K562 (cell line): ENCODE results near the gene CREB3L2. TPM values are rescaled to one million over a fixed set of nuclear protein-coding genes. Genes with fewer than 3 reads are reported as not detected.

Source experiments
- ARID1B ChIP-seq: fragments of 450-650 bp; IDR thresholded peaks from 2 replicates; pipeline ENCODE4 v1.6.1; 2016; ENCODE audit warnings: antibody characterized with exemption, mild to moderate bottlenecking, inconsistent platforms
- HDAC3 ChIP-seq: fragments of 450-650 bp; IDR thresholded peaks from 2 replicates; pipeline ENCODE4 v1.6.1; 2018; ENCODE audit warnings: borderline replicate concordance, mild to moderate bottlenecking, moderate library complexity; ENCODE audit not compliant: partially characterized antibody
- HLTF ChIP-seq: fragments of 450-650 bp; IDR thresholded peaks from 2 replicates; pipeline ENCODE4 v1.6.1; 2016
- KLF1 ChIP-seq: fragments of 450-650 bp; IDR thresholded peaks from 2 replicates; pipeline ENCODE4 v1.6.1; 2016; ENCODE audit warnings: missing genetic modification characterization, missing compliant biosample characterization
- RBM14 ChIP-seq: fragments of 200-400 bp; formaldehyde crosslinking; IDR thresholded peaks from 2 replicates; pipeline ENCODE4 v1.6.1; 2018; ENCODE audit warnings: low read depth, mild to moderate bottlenecking, low read length, moderate library complexity, borderline replicate concordance; ENCODE audit not compliant: insufficient read depth
- SAFB2 ChIP-seq: fragments of 200-400 bp; formaldehyde crosslinking; IDR thresholded peaks from 2 replicates; pipeline ENCODE4 v1.6.1; 2018; ENCODE audit warnings: borderline replicate concordance, low read length, low read depth, moderate library complexity; ENCODE audit not compliant: severe bottlenecking
- SMAD3 ChIP-seq: fragments of 450-650 bp; formaldehyde crosslinking; conservative IDR thresholded peaks from 2 replicates; pipeline ENCODE4 v1.4.0; 2020; ENCODE audit warnings: mild to moderate bottlenecking
- SMC3 ChIP-seq: conservative IDR thresholded peaks from 2 replicates; pipeline ENCODE4 v1.6.1; 2011; ENCODE audit warnings: low read depth, low read length, improper control_type of control experiment; ENCODE audit not compliant: insufficient read depth
- ZNF23 ChIP-seq: fragments of 250-450 bp; sonication (Bioruptor Pico); IDR thresholded peaks from 2 replicates; pipeline ENCODE4 v1.4.0; 2020; ENCODE audit warnings: mild to moderate bottlenecking
- ZNF274 ChIP-seq: IDR thresholded peaks from 2 replicates; pipeline ENCODE4 v1.6.1; 2011; ENCODE audit warnings: low read depth, mild to moderate bottlenecking, low read length, moderate library complexity, borderline replicate concordance
- polyA plus RNA-seq, 8 experiments: library from polyadenylated mRNA; depleted of rRNA in 4 of 8; stranded (reverse) in 5 of 8; unstranded in 3 of 8; fragments of >200 nt; fragmentation: Nextera tagmentation in 2 of 8; fragmentation: Illumina TruSeq in 1 of 8; extraction: Ambion mirVana in 2 of 8; extraction: Trizol in 1 of 8; gene quantifications; 2 replicates each; pipeline versions ENCODE4 v1.2.1 to v1.2.3, GENCODE V29; 2011 to 2014; ENCODE audit warnings: inconsistent platforms in 1 of 8, missing spikeins in 1 of 8
- total RNA-seq, 7 experiments: library from RNA; depleted of rRNA in 6 of 7; stranded (reverse); fragments of >200 nt in 6 of 7; fragmentation: Illumina TruSeq in 2 of 7; extraction: Trizol in 2 of 7; gene quantifications; 2 replicates each; pipeline versions ENCODE4 v1.2.1 to v1.2.3, GENCODE V29; 2011 to 2021; ENCODE audit warnings: low replicate concordance in 1 of 7
- TF ChIP-seq, protein P1 (sequence below): sonication (generic); formaldehyde crosslinking; IDR thresholded peaks from 2 replicates; pipeline ENCODE4 v1.8.0; 2022; ENCODE audit warnings: mild to moderate bottlenecking, missing genetic modification reagents
- TF ChIP-seq, protein P2 (sequence below): fragments of 450-650 bp; IDR thresholded peaks from 2 replicates; pipeline ENCODE4 v1.6.1; 2016; ENCODE audit warnings: mild to moderate bottlenecking
- TF ChIP-seq, protein P3 (sequence below): fragments of 250-450 bp; sonication (Bioruptor Pico); IDR thresholded peaks from 2 replicates; pipeline ENCODE4 v1.6.1; 2021; ENCODE audit warnings: mild to moderate bottlenecking
- TF ChIP-seq, protein P4 (sequence below): sonication (generic); formaldehyde crosslinking; IDR thresholded peaks from 2 replicates; pipeline ENCODE4 v1.9.0; 2022; ENCODE audit warnings: mild to moderate bottlenecking, missing genetic modification reagents
- TF ChIP-seq, protein P5 (sequence below): fragments of 250-450 bp; sonication (Bioruptor Pico); IDR thresholded peaks from 2 replicates; pipeline ENCODE4 v1.8.0; 2021; ENCODE audit warnings: moderate library complexity, mild to moderate bottlenecking, inconsistent platforms

The CREB3L2 gene
- total and polyA plus RNA-seq, 9 of the 15 experiments (the other 6 are each of a cell fraction or from before 2014, with no cell fraction given), result 7.1 to 45.6 (median 15.8) TPM

DNA sequence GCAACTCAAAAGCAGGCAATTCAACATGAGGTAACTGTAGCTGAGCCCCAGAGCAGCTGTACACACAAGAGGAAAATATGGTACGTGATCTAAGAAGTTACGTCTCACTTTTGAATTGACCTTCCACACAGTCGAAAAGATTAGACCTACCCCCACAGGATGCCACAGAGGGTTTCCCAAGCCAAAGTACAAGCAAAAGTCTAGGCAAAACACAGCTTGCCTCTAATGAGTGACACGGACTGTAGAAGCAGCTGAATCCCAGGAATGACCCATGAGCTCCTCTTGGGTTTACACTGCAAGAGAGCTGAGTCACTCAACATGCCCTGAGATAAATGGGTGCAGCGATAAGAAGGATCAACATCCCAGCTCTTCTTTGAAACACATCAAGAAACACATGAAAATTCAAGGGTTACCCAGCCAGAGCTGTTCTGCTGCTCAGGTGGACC is 9.8 kb downstream of the CREB3L2 start (continued):
- TF ChIP-seq SMC3, result no peak
- TF ChIP-seq, protein P1, sequence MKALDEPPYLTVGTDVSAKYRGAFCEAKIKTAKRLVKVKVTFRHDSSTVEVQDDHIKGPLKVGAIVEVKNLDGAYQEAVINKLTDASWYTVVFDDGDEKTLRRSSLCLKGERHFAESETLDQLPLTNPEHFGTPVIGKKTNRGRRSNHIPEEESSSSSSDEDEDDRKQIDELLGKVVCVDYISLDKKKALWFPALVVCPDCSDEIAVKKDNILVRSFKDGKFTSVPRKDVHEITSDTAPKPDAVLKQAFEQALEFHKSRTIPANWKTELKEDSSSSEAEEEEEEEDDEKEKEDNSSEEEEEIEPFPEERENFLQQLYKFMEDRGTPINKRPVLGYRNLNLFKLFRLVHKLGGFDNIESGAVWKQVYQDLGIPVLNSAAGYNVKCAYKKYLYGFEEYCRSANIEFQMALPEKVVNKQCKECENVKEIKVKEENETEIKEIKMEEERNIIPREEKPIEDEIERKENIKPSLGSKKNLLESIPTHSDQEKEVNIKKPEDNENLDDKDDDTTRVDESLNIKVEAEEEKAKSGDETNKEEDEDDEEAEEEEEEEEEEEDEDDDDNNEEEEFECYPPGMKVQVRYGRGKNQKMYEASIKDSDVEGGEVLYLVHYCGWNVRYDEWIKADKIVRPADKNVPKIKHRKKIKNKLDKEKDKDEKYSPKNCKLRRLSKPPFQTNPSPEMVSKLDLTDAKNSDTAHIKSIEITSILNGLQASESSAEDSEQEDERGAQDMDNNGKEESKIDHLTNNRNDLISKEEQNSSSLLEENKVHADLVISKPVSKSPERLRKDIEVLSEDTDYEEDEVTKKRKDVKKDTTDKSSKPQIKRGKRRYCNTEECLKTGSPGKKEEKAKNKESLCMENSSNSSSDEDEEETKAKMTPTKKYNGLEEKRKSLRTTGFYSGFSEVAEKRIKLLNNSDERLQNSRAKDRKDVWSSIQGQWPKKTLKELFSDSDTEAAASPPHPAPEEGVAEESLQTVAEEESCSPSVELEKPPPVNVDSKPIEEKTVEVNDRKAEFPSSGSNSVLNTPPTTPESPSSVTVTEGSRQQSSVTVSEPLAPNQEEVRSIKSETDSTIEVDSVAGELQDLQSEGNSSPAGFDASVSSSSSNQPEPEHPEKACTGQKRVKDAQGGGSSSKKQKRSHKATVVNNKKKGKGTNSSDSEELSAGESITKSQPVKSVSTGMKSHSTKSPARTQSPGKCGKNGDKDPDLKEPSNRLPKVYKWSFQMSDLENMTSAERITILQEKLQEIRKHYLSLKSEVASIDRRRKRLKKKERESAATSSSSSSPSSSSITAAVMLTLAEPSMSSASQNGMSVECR (CRISPR knock-in tag), result no peak
- no peak for TF ChIP-seq SAFB2
- TF ChIP-seq HLTF, result no peak
- no peak for TF ChIP-seq KLF1 (tag)
- TF ChIP-seq, protein P2, sequence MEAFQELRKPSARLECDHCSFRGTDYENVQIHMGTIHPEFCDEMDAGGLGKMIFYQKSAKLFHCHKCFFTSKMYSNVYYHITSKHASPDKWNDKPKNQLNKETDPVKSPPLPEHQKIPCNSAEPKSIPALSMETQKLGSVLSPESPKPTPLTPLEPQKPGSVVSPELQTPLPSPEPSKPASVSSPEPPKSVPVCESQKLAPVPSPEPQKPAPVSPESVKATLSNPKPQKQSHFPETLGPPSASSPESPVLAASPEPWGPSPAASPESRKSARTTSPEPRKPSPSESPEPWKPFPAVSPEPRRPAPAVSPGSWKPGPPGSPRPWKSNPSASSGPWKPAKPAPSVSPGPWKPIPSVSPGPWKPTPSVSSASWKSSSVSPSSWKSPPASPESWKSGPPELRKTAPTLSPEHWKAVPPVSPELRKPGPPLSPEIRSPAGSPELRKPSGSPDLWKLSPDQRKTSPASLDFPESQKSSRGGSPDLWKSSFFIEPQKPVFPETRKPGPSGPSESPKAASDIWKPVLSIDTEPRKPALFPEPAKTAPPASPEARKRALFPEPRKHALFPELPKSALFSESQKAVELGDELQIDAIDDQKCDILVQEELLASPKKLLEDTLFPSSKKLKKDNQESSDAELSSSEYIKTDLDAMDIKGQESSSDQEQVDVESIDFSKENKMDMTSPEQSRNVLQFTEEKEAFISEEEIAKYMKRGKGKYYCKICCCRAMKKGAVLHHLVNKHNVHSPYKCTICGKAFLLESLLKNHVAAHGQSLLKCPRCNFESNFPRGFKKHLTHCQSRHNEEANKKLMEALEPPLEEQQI, result 0 out of 2 replicates have a peak, but pooled peaks have one; percentile 25
- TF ChIP-seq, protein P3, sequence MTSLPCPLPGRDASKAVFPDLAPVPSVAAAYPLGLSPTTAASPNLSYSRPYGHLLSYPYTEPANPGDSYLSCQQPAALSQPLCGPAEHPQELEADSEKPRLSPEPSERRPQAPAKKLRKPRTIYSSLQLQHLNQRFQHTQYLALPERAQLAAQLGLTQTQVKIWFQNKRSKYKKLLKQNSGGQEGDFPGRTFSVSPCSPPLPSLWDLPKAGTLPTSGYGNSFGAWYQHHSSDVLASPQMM, result no peak
- TF ChIP-seq, protein P4, sequence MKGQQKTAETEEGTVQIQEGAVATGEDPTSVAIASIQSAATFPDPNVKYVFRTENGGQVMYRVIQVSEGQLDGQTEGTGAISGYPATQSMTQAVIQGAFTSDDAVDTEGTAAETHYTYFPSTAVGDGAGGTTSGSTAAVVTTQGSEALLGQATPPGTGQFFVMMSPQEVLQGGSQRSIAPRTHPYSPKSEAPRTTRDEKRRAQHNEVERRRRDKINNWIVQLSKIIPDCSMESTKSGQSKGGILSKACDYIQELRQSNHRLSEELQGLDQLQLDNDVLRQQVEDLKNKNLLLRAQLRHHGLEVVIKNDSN (CRISPR knock-in tag), result no peak
- TF ChIP-seq ZNF23 (CRISPR knock-in tag), result no peak
- 0 out of 2 replicates have a peak, but pooled peaks have one; percentile 4 for TF ChIP-seq SMAD3 (CRISPR knock-in tag)
- TF ChIP-seq HDAC3, result peak; percentile 17
- no peak for TF ChIP-seq RBM14
- TF ChIP-seq, protein P5, sequence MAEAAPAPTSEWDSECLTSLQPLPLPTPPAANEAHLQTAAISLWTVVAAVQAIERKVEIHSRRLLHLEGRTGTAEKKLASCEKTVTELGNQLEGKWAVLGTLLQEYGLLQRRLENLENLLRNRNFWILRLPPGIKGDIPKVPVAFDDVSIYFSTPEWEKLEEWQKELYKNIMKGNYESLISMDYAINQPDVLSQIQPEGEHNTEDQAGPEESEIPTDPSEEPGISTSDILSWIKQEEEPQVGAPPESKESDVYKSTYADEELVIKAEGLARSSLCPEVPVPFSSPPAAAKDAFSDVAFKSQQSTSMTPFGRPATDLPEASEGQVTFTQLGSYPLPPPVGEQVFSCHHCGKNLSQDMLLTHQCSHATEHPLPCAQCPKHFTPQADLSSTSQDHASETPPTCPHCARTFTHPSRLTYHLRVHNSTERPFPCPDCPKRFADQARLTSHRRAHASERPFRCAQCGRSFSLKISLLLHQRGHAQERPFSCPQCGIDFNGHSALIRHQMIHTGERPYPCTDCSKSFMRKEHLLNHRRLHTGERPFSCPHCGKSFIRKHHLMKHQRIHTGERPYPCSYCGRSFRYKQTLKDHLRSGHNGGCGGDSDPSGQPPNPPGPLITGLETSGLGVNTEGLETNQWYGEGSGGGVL (CRISPR knock-in tag), result no peak
- no peak for TF ChIP-seq ZNF274
- peak; percentile 93 for TF ChIP-seq ARID1B
